GM19467 (cell line): ENCODE data around the gene CD200.

Source experiments
- ATAC-seq: cut with Tn5 transposase; IDR thresholded peaks from one replicate; pipeline ENCODE4 v1.9.1; 2021; ENCODE audit warnings: mild to moderate bottlenecking, moderate library complexity; ENCODE audit not compliant: unreplicated experiment

CD200 gene

DNA sequence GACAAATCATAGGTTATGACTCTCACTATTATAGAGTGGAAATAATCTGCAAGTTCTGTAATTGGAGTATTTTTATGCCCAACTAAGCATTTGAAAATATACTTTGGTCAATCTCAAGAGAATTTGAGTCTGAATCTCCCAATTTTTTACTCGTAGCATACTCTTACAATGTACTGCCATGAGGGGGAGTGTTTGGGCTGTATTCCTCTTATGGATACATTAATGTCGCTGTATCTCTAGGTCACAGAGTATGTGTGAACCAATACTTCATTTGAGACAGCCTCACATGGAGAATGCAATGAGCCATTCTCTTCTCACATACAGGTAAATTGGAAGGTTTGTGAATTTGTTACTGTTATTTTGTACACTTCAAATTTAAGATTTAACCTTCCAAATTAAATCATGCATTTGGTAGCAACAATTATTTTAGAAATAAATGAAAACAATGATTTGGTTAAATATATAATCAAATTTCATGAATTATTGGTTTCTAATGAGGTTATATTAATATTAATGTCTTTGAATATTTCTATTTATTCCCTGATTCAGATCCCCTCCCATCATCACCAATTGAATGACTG lies 5.5 kb upstream of the CD200 start:
- ATAC-seq, result peak; percentile 96

DNA sequence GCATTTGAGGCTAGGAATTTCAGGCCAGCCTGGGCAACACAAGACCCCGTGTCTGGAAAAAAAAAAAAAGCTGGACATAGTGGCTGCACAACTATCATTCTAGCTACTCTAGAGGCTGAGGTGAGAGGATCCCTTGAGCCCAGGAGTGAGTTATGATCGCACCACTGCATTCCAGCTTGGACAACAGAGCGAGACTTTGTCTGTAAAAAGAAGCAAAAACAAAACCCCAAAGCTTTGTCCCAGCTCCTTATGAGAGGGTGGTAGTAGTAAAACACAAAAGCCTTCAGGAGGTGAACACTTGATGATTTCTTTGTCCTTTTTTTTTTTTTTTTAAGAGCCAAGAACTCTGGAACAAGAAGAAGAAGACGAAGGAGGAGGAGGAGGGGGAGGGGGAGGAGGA lies 1.1 kb upstream of the CD200 start:
- no peak for ATAC-seq

DNA sequence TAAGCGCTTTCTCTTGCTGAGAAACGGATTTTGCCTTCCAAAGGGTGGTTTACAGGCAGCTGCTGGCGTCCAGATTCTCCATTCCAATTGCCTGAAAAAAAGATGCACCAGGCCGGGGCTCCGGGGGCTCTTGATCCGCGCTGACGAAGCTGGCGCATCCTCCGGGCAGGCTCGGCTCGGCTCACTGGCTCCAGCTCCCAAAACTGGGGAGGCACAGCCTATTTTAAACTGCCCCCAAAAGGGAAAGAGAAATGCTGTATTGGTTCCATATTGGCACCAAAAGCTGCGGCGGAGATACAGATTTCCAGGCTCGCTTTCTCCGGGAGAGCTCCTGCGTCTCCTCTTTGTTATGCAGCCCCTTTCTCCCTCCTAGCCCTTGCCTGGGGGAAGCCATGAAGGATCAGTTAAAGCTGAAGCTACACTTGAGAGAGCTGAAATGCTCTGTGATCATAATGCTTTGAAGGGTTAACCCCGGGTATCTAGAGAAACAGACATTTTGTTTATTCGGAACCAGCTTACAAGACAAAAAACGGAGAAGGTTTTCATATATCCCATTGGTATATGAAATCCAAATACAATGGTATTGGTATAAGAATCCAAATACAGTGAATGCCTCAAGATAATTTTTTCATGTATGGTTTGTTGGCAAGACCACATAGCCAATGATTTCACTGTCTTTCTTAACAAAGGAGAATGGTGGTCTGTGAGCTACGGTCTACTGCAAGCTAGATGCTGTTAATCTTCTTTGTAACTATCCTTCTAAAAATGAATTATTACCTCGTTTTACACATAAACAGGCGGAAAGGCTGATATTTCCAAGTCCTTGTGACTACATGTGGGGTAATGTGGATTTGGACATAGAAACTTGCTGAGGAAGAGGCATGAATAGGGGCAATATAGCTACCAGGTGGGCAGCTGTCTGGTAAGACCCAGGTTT lies 693 bp downstream of the CD200 start:
- ATAC-seq, result no peak

DNA sequence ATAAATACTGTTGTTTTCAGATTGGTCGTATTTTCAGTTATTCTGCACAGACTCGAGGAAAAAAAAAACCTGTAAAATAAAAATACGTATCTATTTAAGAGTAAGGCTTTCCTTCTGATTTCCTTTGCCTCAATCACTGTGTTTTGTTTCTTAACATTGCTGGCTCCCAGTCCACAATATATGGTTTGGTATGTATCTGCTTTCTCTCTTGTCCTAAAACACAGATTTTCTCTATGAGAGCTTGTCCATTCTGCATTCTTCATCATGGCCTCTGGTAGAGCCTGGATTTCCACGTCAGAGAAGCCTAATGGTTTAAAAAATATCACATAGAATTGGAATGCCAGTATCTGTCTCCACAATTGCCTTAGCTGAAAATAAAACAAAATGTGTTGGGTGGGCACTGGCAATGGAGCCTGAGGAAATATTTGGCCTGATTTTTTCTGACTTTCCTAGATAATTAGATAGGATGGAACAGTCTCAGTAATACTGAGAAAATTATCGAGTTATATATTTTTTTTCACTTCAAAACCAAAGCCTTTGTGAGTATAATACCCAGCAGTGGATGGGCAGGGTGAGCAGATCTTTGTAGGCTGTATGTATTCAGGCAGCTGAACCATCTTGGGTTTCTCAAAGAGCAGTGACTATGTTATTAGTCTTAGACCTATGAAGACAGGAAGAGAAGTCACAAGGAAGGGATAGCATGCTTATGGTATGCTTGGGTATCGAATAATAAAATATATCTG lies 1.9 kb downstream of the CD200 start:
- no peak for ATAC-seq

DNA sequence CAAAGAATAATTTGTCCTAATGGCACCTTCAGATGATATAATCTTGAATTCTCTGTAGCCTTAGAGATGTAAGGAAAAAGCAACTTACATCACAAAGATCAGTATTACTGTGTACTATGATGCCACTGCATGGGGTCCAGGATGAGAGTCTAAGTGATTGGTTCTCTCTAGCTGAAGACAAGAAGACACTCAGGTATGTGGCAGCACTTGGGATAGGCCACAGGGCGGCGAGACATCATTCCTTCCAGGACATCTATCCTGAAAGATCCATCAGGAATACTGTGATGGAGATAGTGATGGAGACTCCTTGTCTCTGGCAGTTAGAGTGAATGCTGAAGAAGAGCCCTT lies 2.5 kb downstream of the CD200 start:
- no peak for ATAC-seq

DNA sequence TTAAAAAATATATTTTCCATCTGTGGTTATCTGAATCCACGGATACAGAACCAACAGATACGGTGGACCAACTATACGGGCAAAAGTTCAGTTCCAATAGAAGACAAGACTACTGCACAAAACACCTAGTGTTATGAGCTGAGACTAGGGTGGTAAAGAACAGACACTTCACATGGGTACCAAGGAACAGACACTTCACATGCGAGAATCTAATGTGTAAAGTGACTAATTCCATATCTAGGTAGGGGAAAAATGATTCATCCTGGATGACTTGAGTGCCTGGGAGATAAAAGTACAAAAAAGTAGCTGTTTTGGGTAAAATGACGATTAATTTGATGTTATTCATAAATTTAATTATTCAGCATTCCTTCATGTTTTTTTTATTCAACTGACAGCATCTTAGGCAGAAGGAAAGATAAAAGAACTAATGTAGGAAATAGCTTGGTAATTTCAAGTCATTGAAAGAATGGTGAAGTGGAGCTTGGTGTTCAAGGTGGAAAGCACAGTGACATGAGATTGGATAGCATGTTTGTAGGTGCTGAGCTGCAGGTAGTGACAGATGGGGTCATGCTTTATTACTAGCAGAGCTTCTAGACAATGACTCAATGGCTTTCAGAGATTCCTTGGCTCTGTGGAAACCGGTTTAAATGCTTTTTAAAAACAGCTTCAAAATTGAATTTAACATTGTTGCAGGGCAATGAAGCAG lies 5.2 kb downstream of the CD200 start:
- ATAC-seq, result no peak

DNA sequence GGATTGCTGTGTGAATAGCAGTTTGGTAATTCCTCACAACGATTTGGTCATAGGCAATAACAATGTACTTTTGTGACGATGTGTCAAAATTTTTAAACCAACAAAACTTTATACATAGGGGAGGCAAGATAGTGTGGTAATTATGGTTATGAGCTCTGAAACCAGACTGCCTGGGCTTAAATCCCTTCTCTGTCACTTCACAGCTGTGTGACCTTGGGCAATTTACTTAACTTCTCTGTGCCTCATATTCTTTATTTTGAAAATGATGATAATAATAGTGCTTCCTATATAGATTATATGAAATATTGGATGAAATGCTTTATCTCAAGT lies 5.7 kb downstream of the CD200 start:
- no peak for ATAC-seq

DNA sequence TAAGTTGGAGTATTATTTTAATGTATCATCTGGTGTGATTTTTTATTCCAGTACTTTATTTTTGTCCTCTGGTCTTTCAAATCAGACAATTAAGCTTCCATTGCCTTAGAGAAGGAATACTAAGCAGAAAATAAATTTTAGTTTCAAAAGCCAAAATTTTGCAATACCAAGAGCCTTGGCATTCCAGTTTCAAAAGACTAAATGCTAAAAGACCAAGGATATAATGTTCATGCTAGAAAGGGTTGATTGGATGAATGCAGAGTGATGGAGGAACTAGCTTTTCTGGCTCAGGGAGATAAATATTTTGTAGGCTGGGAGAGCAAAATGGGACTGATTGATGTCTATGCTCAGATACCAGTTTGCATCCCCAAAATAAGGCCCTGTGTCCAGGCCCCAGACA lies 6.2 kb downstream of the CD200 start:
- ATAC-seq, result no peak

DNA sequence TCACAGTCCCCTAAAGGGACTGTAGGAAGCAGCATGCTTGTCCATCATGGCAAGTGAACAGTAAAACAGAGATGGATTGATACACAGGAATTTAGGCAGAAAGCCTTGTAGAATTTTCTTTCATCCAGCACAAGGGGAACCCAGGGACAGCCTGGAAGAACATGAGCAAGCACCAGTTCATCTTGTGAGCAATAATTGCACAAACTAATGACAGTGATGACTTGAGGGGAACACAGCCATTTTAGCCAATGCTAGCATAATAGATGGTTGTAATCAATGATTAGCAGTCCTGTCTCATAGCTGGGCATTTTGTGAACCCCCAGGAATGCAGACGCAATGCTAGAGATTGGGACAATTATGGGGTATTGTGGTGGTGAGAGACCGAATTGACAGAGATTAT lies 6.7 kb downstream of the CD200 start:
- ATAC-seq, result no peak

DNA sequence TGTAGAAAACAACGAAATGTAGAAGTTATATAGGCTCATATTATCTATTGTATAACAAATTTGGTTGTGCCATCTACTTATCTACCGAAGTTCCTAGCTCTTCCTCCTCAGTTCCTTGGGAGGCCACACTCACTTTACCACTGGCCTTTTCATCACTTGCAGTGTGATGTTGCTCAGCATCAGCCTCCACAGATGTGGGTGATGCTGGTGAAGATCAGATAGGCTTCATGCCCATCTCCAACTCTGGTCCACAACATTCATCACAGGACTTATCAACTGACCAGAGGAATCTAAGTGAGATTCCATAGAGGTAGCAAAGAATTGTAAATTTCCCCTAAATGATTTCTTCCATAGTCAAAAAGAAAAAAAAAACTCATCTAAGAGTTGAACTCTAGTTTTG lies 8.4 kb downstream of the CD200 start:
- no peak for ATAC-seq

DNA sequence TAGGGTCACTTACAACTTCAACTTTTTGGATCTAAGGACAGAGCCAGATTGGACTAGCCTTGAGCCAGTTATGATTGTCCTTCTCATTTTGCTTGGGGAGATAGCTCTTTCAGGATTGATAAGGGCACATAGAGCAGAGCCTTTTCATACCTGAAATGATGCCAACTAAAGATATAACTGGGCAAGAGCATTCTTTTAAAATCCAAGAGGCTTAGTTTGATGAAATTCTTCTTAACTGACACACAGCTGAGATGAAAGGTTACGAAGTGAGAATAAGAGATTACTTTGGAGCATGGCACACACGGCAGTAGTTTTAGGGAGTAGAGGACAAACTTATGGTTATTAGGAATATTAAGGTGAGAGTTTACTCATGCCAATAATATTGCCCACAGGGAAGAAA lies 12.7 kb downstream of the CD200 start:
- ATAC-seq, result no peak

DNA sequence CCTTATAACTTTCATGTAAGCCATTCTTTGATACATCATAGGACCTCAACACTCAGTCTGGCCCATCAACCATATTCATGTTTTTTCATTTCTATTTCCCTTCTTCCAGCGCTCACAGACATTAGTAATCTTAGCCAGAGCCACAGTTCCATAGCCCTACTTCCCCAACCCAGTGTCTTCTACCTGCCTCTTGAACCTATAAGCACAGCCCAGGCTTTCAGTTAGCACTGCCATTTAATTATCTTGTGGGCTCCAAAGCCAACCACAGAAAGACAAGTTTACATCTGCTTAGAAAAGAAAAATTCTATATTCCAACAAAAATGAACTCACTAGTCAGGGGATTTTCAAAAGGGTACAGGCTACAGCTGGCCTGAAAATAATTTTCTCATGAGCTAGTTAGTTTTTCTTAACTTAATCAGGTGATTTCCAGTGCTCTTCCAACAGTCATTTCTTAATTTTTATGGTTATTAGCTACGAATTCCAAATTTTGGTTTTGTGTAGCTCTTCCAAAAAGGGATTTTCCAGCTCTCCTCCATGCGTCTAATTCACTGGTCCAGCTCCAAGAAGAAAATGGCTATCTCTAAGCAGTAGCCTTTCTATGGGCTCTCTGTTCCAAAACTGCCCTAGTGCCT lies 13.7 kb downstream of the CD200 start:
- ATAC-seq, result no peak

DNA sequence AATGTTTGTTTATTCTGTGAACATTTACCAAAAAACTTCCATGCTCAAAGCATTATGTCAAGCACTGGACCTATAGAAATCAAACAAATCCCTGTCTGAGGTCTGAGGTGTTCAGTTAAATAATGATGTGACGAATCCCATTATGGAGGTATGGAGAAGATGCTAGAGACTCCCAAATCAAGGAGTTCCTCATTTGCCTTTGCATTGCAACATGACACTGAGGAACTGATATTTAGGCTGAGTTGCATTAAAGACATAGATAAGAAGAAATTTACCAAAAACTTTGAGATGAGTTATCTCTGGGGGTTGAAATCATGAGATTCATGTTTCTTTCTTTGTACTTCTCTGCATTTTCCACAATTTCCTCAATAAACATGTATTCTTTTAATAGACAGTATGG lies 16.0 kb downstream of the CD200 start:
- ATAC-seq, result no peak

DNA sequence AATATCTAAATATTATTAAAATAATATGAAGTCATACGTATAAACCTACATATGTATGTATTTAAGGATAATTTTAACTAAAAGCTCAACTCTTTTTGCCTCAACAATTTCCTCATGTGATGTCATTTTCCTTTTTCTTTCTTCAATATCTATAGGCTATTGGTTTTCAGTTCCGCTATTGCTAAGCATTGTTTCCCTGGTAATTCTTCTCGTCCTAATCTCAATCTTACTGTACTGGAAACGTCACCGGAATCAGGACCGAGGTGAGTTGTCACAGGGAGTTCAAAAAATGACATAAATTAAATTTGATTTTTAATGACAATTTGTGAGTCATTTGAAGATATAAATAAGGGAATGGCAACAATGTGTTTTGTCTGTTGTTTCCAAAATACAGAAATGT lies 16.6 kb downstream of the CD200 start:
- ATAC-seq, result no peak

DNA sequence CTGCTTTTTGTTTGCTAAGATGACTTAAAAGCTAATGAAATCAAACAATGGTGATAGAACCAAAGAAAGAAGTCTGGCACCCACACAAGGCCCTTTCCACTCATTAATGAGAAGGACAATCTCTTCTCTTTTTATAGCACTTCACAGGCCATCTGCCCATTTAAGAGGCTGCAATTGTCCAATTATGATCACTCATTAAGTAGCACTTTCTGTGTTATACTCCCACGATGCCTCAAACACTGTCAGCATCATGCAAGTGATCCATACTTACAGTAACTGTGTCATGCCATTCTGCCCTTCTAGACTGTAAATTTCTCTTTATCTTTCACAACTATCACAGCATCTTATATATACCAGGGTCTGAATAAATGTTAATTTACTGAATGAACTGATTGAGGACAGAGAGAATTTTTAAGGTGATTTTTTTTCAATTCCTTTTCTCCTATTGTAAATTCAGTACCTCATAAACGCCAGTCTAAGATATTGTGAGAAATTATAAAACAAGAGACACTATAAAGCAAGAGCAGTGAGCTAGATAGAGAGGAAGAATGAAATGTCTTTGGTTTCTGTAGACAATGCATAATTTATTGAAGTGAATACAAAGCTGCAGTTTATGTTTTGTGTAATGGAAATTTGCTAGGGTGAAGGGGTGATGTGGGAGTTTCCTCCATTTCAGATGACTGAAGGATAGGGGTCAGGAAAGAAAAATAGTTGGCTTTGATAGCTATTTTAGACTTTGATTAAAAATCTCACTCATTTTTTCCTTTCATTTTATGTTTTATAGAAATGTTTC lies 17.3 kb downstream of the CD200 start:
- no peak for ATAC-seq

DNA sequence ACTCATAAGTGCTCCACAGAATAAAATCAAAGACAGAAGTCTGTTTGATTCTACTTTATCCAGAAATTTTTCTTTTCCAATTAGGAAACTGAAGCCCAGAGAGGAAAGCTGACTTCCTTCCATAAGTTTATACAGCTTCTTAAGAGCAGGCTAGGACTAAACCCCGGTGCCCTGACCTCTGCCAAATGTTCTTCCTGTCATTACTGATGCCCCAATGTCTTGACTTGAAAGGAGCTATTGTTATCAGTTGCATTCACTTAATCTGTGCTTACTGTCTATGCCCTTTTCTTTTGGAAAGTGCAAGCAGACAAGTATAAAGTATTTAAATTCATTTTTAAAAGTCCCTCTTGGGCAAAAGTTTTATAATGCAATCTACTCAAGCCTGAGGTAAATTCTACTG lies 18.1 kb downstream of the CD200 start:
- ATAC-seq, result no peak

DNA sequence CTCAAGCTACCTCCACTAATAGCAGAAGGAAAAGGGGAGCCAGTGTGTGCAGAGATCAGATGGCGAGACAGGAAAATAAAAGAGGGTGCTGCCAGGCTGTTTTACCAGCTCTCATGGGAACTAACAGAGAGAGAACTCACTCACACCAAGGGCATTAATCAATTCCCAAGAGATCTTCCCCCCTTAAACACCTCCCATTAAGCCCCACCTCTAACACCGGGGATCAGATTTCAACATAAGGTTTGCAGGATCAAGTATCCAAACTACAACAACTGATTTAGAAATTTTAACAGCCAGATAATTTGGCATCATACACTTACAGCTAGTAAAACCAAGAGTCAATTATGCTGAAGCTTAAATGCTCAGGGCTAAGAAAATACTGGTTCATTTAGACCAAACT lies 18.9 kb downstream of the CD200 start:
- no peak for ATAC-seq

DNA sequence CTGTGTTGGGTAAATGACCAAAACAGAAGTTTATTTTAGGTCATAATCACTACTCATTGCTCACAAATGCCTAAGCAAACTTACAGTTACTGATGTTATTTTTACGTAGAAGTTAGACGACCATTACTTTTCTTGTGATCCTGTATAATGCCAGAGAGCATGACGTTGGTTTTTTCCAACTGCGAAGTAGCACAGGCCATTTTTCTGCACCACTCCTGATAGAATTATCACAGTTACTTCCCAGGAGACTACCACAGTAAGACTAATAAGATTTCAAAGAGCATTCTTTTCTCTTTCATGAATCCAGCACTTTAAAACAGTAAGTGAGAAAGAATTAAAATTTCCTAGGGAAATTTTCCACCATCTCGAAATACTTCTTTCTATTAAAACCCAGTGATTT lies 19.8 kb downstream of the CD200 start:
- ATAC-seq, result no peak

DNA sequence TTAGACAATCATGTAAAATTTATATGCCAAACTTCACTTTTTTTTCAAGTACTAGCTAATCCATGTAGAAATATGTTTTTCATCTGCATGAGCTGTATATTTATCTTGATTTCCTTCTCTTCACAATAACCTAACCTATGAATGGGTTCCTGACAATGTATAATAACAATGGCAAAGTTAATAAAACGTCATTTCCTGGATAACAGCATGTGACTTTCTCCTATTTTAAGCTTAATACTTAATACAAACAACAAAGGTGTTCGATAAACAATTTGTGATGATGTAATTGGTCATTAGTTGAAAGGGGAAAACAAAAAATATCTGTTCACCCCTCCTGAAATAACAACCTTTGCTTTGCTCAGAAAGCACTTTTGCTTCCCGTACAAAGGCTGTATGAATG lies 20.4 kb downstream of the CD200 start:
- ATAC-seq, result no peak

DNA sequence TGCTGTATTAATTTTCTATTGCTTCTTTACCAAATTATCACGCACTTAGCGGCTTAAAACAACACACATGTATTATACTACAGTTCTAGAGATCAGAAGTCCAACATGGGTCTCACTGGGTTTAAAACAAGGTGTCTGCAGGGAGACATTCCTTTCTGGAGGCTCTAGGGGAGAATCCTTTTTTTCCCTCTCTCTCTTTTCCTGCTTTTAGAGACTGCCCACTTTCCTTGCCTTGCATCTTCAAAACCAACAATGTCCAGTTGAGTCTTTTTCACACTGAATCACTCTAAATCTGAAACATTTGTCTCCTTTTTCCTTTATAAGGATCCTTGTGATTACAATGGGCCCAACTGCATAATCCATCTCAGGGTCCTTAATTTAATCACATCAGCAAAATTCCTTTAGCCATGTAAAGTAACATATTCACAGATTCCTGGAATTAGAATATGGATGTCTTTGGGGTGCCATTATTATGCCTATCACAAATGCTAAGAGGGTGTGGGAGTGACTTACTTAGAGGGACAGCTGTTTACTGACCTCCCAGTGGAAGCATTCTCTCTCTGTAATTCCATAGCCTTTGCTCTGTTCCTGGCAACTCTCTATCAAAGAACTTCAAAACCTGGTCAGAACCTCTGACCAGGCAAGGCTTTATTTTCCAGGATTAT lies 21.8 kb downstream of the CD200 start:
- no peak for ATAC-seq
